HPDE6-E6E7 (cell line): ENCODE results near the gene PLCL2.
"Not testable (repeated sequence)": the region's sequence is repeated elsewhere in the genome, so short reads cannot be mapped to it uniquely, and the experiment has no call there.

Experiments used
- DNase-seq: peaks from one replicate; pipeline ENCODE4 v3.0.0; 2011; ENCODE audit warnings: missing footprints; ENCODE audit errors: extremely low spot score

Gene PLCL2

GRCh38 chr3:17119201-17120072 is 234.7 kb downstream of the PLCL2 start:
- DNase-seq: no peak

GRCh38 chr3:17120115-17120514 is 235.4 kb downstream of the PLCL2 start:
- no peak for DNase-seq

GRCh38 chr3:17121336-17121735 is 236.6 kb downstream of the PLCL2 start:
- no peak for DNase-seq

- no peak for DNase-seq
Measured at GRCh38 chr3:17122758-17123157, 238.0 kb downstream of the PLCL2 start.

- no peak for DNase-seq
Measured at GRCh38 chr3:17125738-17126442, 241.1 kb downstream of the PLCL2 start.

- not testable (repeated sequence) for DNase-seq
Measured at GRCh38 chr3:17128671-17129070, 243.9 kb downstream of the PLCL2 start.

- DNase-seq: no peak
Measured at GRCh38 chr3:17129556-17129955, 244.8 kb downstream of the PLCL2 start.

- no peak for DNase-seq
Measured at GRCh38 chr3:17130956-17131355, 246.2 kb downstream of the PLCL2 start.

GRCh38 chr3:17132286-17133115 is 247.7 kb downstream of the PLCL2 start:
- no peak for DNase-seq

GRCh38 chr3:17133632-17134545 is 249.1 kb downstream of the PLCL2 start:
- DNase-seq: no peak

GRCh38 chr3:17135696-17136095 is 250.9 kb downstream of the PLCL2 start:
- no peak for DNase-seq

- no peak for DNase-seq
Measured at GRCh38 chr3:17136136-17136721, 251.5 kb downstream of the PLCL2 start.

GRCh38 chr3:17137321-17137826 is 252.6 kb downstream of the PLCL2 start:
- DNase-seq: no peak

- DNase-seq: no peak
Measured at GRCh38 chr3:17138246-17139039, 253.7 kb downstream of the PLCL2 start.
